IPS DF 4.7 (cell line): Measurements from ENCODE around the gene PCDH1.

Experiments used
- DNase-seq: peaks from one replicate; pipeline ENCODE4 v3.0.0-alpha.2; 2013; ENCODE audit warnings: low spot score; ENCODE audit errors: extremely low read depth

PCDH1 gene

GRCh38 chr5:141855265-141856036 is 22.8 kb downstream of the PCDH1 start:
- no peak for DNase-seq

GRCh38 chr5:141853895-141854626 is 24.1 kb downstream of the PCDH1 start:
- no peak for DNase-seq

GRCh38 chr5:141852448-141852847 is 25.8 kb downstream of the PCDH1 start:
- no peak for DNase-seq

- no peak for DNase-seq
Observed at GRCh38 chr5:141851195-141851874, 26.9 kb downstream of the PCDH1 start.

- DNase-seq, result no peak
Observed at GRCh38 chr5:141850786-141851185, 27.4 kb downstream of the PCDH1 start.

- no peak for DNase-seq
Observed at GRCh38 chr5:141850244-141850768, 27.9 kb downstream of the PCDH1 start.

- DNase-seq, result no peak
Observed at GRCh38 chr5:141849415-141850243, 28.6 kb downstream of the PCDH1 start.

GRCh38 chr5:141848744-141849414 is 29.3 kb downstream of the PCDH1 start:
- no peak for DNase-seq

- DNase-seq, result no peak
Observed at GRCh38 chr5:141846031-141846430, 32.2 kb downstream of the PCDH1 start.

GRCh38 chr5:141845371-141845851 is 32.8 kb downstream of the PCDH1 start:
- no peak for DNase-seq

GRCh38 chr5:141844414-141845097 is 33.7 kb downstream of the PCDH1 start:
- DNase-seq, result no peak

GRCh38 chr5:141843156-141843927 is 34.9 kb downstream of the PCDH1 start:
- no peak for DNase-seq

GRCh38 chr5:141841378-141842180 is 36.6 kb downstream of the PCDH1 start:
- DNase-seq, result no peak

GRCh38 chr5:141840826-141841360 is 37.3 kb downstream of the PCDH1 start:
- DNase-seq, result no peak

GRCh38 chr5:141840280-141840812 is 37.9 kb downstream of the PCDH1 start:
- DNase-seq, result no peak

GRCh38 chr5:141839015-141839513 is 39.1 kb downstream of the PCDH1 start:
- no peak for DNase-seq

- no peak for DNase-seq
Observed at GRCh38 chr5:141838326-141839014, 39.7 kb downstream of the PCDH1 start.
